Keratinocyte (primary cell): ENCODE measurements around the gene BICD2.

Experiments
- CTCF ChIP-seq, 3 experiments: IDR thresholded peaks in 1 of 3; conservative IDR thresholded peaks in 1 of 3; optimal IDR thresholded peaks in 1 of 3; 2 replicates in 2 of 3; 3 replicates in 1 of 3; pipeline versions ENCODE3 to v1.5.1; 2011; ENCODE audit warnings: low read length in 3 of 3, mild to moderate bottlenecking in 3 of 3, moderate library complexity in 2 of 3, control low read depth in 1 of 3, inconsistent platforms in 1 of 3; ENCODE audit not compliant: insufficient read depth in 2 of 3; ENCODE audit errors: extremely low read depth in 1 of 3
- EZH2 ChIP-seq: IDR thresholded peaks from one replicate; pipeline ENCODE4 v1.6.1; 2012; ENCODE audit warnings: inconsistent platforms, mild to moderate bottlenecking, low read length, moderate library complexity

GRCh38 chr9:92725266-92725545 is 39.4 kb downstream of the BICD2 start:
- TF ChIP-seq CTCF (optimal IDR thresholded peaks at IDR 0.05 in 1 of 3, IDR thresholded peaks at IDR 0.05 in 1 of 3, conservative IDR thresholded peaks at IDR 0.05 in 1 of 3; ENCODE audit: extremely low read depth in 1 of 3, insufficient read depth in 2 of 3, low read length in 3 of 3) (no peak), EZH2 (no peak)
